ENCODE results near the gene ALDH4A1. TPM values are rescaled to one million over a fixed set of nuclear protein-coding genes. Genes with fewer than 3 reads are reported as not detected.
A peak's percentile ranks its signal among the peaks of the same experiment; 100 is the strongest.

The ALDH4A1 gene
- total RNA-seq, 1 experiment from 2014 or later = 31.0 TPM

- TF ChIP-seq ZNF138 (CRISPR knock-in tag; conservative IDR thresholded peaks at IDR 0.05) = no peak
- no peak for TF ChIP-seq ZNF263 (CRISPR knock-in tag; IDR thresholded peaks at IDR 0.05; ENCODE audit: low read depth)
- TF ChIP-seq, protein P1, sequence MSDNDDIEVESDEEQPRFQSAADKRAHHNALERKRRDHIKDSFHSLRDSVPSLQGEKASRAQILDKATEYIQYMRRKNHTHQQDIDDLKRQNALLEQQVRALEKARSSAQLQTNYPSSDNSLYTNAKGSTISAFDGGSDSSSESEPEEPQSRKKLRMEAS (CRISPR knock-in tag; IDR thresholded peaks at IDR 0.05) = peak; percentile 93
- TF ChIP-seq USF2 (CRISPR knock-in tag; IDR thresholded peaks at IDR 0.05) = peak; percentile 96
- no peak for TF ChIP-seq ZNF532 (CRISPR knock-in tag; IDR thresholded peaks at IDR 0.05; ENCODE audit: borderline replicate concordance)
- TF ChIP-seq ZNF232 (CRISPR knock-in tag; IDR thresholded peaks at IDR 0.05) = 0 out of 2 replicates have a peak, but pooled peaks have one; percentile 42
- TF ChIP-seq FOXP4 (CRISPR knock-in tag; IDR thresholded peaks at IDR 0.05) = peak; percentile 46; the same call in 1 of the 2 replicates
- peak; percentile 97 for TF ChIP-seq USF1 (CRISPR knock-in tag; IDR thresholded peaks at IDR 0.05)
- TF ChIP-seq CBFB (CRISPR knock-in tag; IDR thresholded peaks at IDR 0.05; ENCODE audit: low read depth) = no peak
- TF ChIP-seq NR1H2 (CRISPR knock-in tag; IDR thresholded peaks at IDR 0.05) = no peak
- TF ChIP-seq SMAD3 (CRISPR knock-in tag; IDR thresholded peaks at IDR 0.05; ENCODE audit: borderline replicate concordance) = peak; percentile 38; the same call in 1 of the 2 replicates
- no peak for TF ChIP-seq ZBTB21 (CRISPR knock-in tag; IDR thresholded peaks at IDR 0.05; ENCODE audit: borderline replicate concordance)
- no peak for TF ChIP-seq FOXJ3 (CRISPR knock-in tag; IDR thresholded peaks at IDR 0.05; ENCODE audit: borderline replicate concordance)
- TF ChIP-seq NFE2L1 (CRISPR knock-in tag; IDR thresholded peaks at IDR 0.05) = no peak
- no peak for TF ChIP-seq RORB (CRISPR knock-in tag; IDR thresholded peaks at IDR 0.05)
- TF ChIP-seq ZNF121 (CRISPR knock-in tag; IDR thresholded peaks at IDR 0.05) = no peak
- TF ChIP-seq FOXK1 (CRISPR knock-in tag; IDR thresholded peaks at IDR 0.05) = no peak
- TF ChIP-seq AFF4 (CRISPR knock-in tag; IDR thresholded peaks at IDR 0.05; ENCODE audit: borderline replicate concordance) = no peak
- TF ChIP-seq, protein P2, sequence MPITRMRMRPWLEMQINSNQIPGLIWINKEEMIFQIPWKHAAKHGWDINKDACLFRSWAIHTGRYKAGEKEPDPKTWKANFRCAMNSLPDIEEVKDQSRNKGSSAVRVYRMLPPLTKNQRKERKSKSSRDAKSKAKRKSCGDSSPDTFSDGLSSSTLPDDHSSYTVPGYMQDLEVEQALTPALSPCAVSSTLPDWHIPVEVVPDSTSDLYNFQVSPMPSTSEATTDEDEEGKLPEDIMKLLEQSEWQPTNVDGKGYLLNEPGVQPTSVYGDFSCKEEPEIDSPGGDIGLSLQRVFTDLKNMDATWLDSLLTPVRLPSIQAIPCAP (CRISPR knock-in tag; IDR thresholded peaks at IDR 0.05) = no peak
- TF ChIP-seq, protein P3, sequence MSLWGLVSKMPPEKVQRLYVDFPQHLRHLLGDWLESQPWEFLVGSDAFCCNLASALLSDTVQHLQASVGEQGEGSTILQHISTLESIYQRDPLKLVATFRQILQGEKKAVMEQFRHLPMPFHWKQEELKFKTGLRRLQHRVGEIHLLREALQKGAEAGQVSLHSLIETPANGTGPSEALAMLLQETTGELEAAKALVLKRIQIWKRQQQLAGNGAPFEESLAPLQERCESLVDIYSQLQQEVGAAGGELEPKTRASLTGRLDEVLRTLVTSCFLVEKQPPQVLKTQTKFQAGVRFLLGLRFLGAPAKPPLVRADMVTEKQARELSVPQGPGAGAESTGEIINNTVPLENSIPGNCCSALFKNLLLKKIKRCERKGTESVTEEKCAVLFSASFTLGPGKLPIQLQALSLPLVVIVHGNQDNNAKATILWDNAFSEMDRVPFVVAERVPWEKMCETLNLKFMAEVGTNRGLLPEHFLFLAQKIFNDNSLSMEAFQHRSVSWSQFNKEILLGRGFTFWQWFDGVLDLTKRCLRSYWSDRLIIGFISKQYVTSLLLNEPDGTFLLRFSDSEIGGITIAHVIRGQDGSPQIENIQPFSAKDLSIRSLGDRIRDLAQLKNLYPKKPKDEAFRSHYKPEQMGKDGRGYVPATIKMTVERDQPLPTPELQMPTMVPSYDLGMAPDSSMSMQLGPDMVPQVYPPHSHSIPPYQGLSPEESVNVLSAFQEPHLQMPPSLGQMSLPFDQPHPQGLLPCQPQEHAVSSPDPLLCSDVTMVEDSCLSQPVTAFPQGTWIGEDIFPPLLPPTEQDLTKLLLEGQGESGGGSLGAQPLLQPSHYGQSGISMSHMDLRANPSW (CRISPR knock-in tag; conservative IDR thresholded peaks at IDR 0.05; ENCODE audit: low read depth) = no peak
- peak; percentile 73; the same call in 1 of the 2 replicates for TF ChIP-seq TEAD1 (CRISPR knock-in tag; IDR thresholded peaks at IDR 0.05)
- TF ChIP-seq OVOL2 (CRISPR knock-in tag; IDR thresholded peaks at IDR 0.05; ENCODE audit: borderline replicate concordance) = no peak
These were observed at the start of gene ALDH4A1 (continued) for GRCh38 chr1:18902523-18903290.
